ENCODE measurements around the gene ANKS4B. TPM values are rescaled to one million over a fixed set of nuclear protein-coding genes. Genes with fewer than 3 reads are reported as not detected.

ANKS4B gene
- total RNA-seq, 1 experiment from 2014 or later = 3.2 TPM

DNA sequence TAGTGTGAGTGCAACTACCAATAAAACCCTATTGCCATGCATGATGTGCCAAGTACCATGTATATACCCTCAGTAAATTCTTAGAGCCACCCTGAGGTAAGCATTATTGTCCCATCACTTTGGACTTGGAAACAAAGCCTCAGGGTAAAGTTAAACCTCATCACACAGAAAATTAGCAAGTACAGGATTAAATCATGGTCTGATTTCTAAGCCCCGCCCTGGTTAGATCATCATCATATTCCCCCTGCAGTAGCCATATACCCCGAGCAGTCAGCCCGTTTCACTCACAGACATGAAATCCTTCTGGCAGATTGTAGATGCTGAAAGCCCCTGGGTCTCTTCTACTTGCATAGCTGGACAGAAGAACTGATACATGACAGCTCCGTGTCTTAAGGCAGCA lies 26.9 kb upstream of the ANKS4B start:
- TF ChIP-seq, protein P1, sequence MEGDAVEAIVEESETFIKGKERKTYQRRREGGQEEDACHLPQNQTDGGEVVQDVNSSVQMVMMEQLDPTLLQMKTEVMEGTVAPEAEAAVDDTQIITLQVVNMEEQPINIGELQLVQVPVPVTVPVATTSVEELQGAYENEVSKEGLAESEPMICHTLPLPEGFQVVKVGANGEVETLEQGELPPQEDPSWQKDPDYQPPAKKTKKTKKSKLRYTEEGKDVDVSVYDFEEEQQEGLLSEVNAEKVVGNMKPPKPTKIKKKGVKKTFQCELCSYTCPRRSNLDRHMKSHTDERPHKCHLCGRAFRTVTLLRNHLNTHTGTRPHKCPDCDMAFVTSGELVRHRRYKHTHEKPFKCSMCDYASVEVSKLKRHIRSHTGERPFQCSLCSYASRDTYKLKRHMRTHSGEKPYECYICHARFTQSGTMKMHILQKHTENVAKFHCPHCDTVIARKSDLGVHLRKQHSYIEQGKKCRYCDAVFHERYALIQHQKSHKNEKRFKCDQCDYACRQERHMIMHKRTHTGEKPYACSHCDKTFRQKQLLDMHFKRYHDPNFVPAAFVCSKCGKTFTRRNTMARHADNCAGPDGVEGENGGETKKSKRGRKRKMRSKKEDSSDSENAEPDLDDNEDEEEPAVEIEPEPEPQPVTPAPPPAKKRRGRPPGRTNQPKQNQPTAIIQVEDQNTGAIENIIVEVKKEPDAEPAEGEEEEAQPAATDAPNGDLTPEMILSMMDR (IDR thresholded peaks at IDR 0.05; ENCODE audit: unreplicated experiment) = no peak
- no peaks in the 10 kb centered on the region for H3K27me3 Mint-ChIP-seq (ENCODE audit: unreplicated experiment)
- BruUV-seq (replicated peaks) = no TSS peak

DNA sequence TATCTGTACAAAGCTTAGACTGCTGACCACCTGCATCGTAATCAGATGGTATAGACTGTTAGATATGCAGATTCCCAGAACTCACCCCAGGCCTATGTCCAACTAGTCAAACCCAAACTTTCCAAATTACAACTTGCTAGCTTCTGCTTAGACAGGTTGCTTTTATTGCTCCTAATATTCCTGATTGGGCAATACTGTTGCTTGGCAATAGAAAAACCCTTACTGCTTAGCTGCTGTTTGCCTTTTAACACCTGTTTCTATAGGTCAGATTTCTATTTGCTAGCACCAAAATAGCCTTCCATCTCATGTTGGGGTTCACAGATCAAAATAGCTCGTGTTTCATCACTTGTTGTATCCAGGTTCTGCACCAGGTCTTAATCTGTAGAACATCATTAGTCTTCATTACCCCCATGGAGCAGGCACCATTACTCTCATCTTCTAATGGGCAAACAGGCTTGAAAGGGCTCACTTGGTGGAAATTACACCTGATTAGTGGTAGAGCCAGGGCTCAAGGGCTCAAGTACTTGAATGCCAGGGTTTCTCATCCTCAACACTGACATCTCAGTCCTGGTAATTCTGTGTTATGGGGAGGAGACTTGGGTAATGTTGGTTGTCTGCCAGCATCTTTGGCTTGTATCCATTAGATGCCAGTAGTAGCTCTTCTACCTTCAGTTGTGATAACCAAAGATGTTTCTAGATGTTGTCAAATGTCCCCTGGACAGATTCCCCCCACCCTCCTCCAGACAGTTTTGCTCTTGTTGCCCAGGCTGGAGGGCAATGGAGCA lies 24.9 kb upstream of the ANKS4B start:
- H3K4me3 Mint-ChIP-seq (ENCODE audit: low read depth, unreplicated experiment) = no peak overlapping the region
- TF ChIP-seq, protein P1 (IDR thresholded peaks at IDR 0.05; ENCODE audit: unreplicated experiment) = no peak
- no peaks in the 10 kb centered on the region for H3K27me3 Mint-ChIP-seq (ENCODE audit: unreplicated experiment)
- no TSS peak for BruUV-seq (replicated peaks)
- no peak overlapping the region for H3K27ac Mint-ChIP-seq (ENCODE audit: unreplicated experiment)
- intact Hi-C loops (cut with micrococcal nuclease; ENCODE audit: unreplicated experiment) = no loop called here
- no peaks in the 10 kb centered on the region for H3K9me3 Mint-ChIP-seq (ENCODE audit: low read depth, unreplicated experiment)
- CTCF ChIA-PET = interaction anchor here (0.6 kb wide), 1 partner anchor 87 kb away, joined by 3 read pairs; no protein-coding TSS in a partner anchor
- DNase-seq = no peak
- H3K36me3 Mint-ChIP-seq (ENCODE audit: insufficient read depth, unreplicated experiment) = no peaks in the 10 kb centered on the region
- no peaks in the 10 kb centered on the region for H3K4me1 Mint-ChIP-seq (ENCODE audit: low read depth, unreplicated experiment)

More for the DNA sequence above, 26.9 kb upstream of the ANKS4B start:
- no peaks in the 10 kb centered on the region for H3K4me1 Mint-ChIP-seq (ENCODE audit: low read depth, unreplicated experiment)
- intact Hi-C loops (cut with micrococcal nuclease; ENCODE audit: unreplicated experiment) = no loop called here
- no peaks in the 10 kb centered on the region for H3K9me3 Mint-ChIP-seq (ENCODE audit: low read depth, unreplicated experiment)
- CTCF ChIA-PET = no interaction called here
- no peaks in the 10 kb centered on the region for H3K36me3 Mint-ChIP-seq (ENCODE audit: insufficient read depth, unreplicated experiment)
- no peak overlapping the region for H3K27ac Mint-ChIP-seq (ENCODE audit: unreplicated experiment)
- no peak overlapping the region for H3K4me3 Mint-ChIP-seq (ENCODE audit: low read depth, unreplicated experiment)
- DNase-seq = no peak

DNA sequence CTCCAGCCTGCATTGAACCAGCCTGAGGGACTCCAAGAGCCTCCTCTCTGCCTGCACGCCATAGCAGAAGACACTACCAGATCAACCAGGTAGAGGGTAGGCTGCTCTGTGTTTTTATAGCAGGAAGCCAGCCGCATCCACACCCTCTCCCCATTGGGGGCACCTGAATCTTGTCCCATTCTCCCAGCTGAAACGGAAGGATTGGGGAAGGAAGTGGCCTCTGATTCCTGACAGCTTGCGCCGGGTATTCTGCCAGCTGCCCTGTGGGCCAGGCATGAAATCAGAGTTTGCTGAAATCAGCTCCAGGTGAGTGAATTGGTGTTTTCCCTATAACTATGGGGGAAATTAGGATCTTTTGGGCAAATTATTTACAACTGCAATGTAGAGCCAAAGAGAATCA lies 22.0 kb upstream of the ANKS4B start, which contains the start of gene ZP2:
Gene ZP2 (minus strand): TSS at position 89 of the 400 bp plus-strand sequence. CDS start 27 bp downstream, at position 62.
- Mint-ChIP-seq H3K27ac (ENCODE audit: unreplicated experiment) (no peak within 1 kb of the TSS), H3K4me3 (ENCODE audit: low read depth, unreplicated experiment) (no peak within 1 kb of the TSS), H3K9me3 (ENCODE audit: low read depth, unreplicated experiment) (no peaks in the 10 kb centered on the region), H3K4me1 (ENCODE audit: low read depth, unreplicated experiment) (no peaks in the 10 kb centered on the region), H3K36me3 (ENCODE audit: insufficient read depth, unreplicated experiment) (no peaks in the 10 kb centered on the region), H3K27me3 (ENCODE audit: unreplicated experiment) (no peaks in the 10 kb centered on the region)
- CTCF ChIA-PET = no interaction called here
- intact Hi-C loops (cut with micrococcal nuclease; ENCODE audit: unreplicated experiment) = no loop called here
- no TSS peak for BruUV-seq (replicated peaks)
- DNase-seq = no peak
- TF ChIP-seq, protein P1 (IDR thresholded peaks at IDR 0.05; ENCODE audit: unreplicated experiment) = no peak

DNA sequence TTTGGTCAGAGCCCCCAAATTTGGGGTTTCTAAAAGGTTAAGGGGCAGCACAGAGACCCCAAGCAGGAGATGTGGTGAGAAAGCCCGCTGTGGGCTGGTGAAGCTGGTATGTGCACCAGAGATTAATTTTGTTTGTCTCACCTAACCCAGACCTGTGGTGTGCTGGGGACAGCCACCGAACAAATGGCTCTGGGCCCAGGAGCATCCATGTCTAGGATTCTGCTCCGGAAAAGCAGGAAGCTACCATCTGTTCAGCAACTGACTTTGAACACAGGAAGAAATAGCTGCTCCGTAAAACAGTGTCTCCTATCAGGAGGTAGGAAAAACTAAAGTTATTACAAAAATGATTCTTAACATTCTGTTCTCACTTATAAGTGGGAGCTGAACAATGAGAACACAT lies 19.4 kb upstream of the ANKS4B start:
- DNase-seq = no peak
- no peak overlapping the region for H3K27ac Mint-ChIP-seq (ENCODE audit: unreplicated experiment)
- intact Hi-C loops (cut with micrococcal nuclease; ENCODE audit: unreplicated experiment) = no loop called here
- H3K36me3 Mint-ChIP-seq (ENCODE audit: insufficient read depth, unreplicated experiment) = no peaks in the 10 kb centered on the region
- no peaks in the 10 kb centered on the region for H3K27me3 Mint-ChIP-seq (ENCODE audit: unreplicated experiment)
- BruUV-seq (replicated peaks) = no TSS peak
- CTCF ChIA-PET = interaction anchor here (1.0 to 1.2 kb wide), 2 partner anchors 26 to 87 kb away, joined by 3 read pairs; no protein-coding TSS in a partner anchor
- H3K4me1 Mint-ChIP-seq (ENCODE audit: low read depth, unreplicated experiment) = no peaks in the 10 kb centered on the region
- no peak overlapping the region for H3K4me3 Mint-ChIP-seq (ENCODE audit: low read depth, unreplicated experiment)
- TF ChIP-seq, protein P1 (IDR thresholded peaks at IDR 0.05; ENCODE audit: unreplicated experiment) = no peak
- H3K9me3 Mint-ChIP-seq (ENCODE audit: low read depth, unreplicated experiment) = no peaks in the 10 kb centered on the region
